Uterus (tissue), 4 donors: ENCODE measurements around the gene PSMC6. TPM values are rescaled to one million over a fixed set of nuclear protein-coding genes. Genes with fewer than 3 reads are reported as not detected.
"Not testable (repeated sequence)": the region's sequence is repeated elsewhere in the genome, so short reads cannot be mapped to it uniquely, and the experiment has no call there.

Experiments used
- DNase-seq, 2 donors: peaks; one replicate each; pipeline ENCODE4 v3.0.0-alpha.2; 2019 to 2020
- H3K27ac ChIP-seq, 2 donors: fragments of 200-600 bp; sonication (generic); 1 replicate in 1 of 2; 2 replicates in 1 of 2; pipeline ENCODE4 v1.5.1; 2016 to 2018
- H3K27me3 ChIP-seq, 2 donors: fragments of 200-600 bp; sonication (generic); one replicate each; pipeline ENCODE4 v1.5.1; 2018 to 2019; ENCODE audit warnings: control low read depth in 1 of 2
- H3K36me3 ChIP-seq, 2 donors: fragments of 200-600 bp; sonication (generic); one replicate each; pipeline ENCODE4 v1.5.1; 2019; ENCODE audit warnings: control low read depth in 1 of 2
- H3K4me1 ChIP-seq, 2 donors: fragments of 200-600 bp; sonication (generic); one replicate each; pipeline ENCODE4 v1.5.1; 2018 to 2019; ENCODE audit warnings: control low read depth in 1 of 2
- H3K4me3 ChIP-seq, 2 donors: fragments of 200-600 bp; sonication (generic); 1 replicate in 1 of 2; 2 replicates in 1 of 2; pipeline ENCODE4 v1.5.1; 2018 to 2019; ENCODE audit warnings: mild to moderate bottlenecking in 1 of 2
- H3K9me3 ChIP-seq, 2 donors: fragments of 200-600 bp; sonication (generic); one replicate each; pipeline ENCODE4 v1.5.1; 2019; ENCODE audit warnings: control low read depth in 1 of 2
- POLR2A ChIP-seq, 2 donors: fragments of 450-650 bp; IDR thresholded peaks; one replicate each; pipeline ENCODE4 v1.6.1; 2016; ENCODE audit warnings: antibody characterized with exemption in 2 of 2, mild to moderate bottlenecking in 1 of 2, moderate library complexity in 1 of 2
- intact Hi-C: fragments of 100-400 bp; cut with DNase I; formaldehyde crosslinking; loops from one replicate; pipeline ENCODE4 v1.15.1; 2023; ENCODE audit warnings: low total_unique reads
- total RNA-seq, 4 donors: library from RNA; depleted of rRNA in 3 of 4; stranded (reverse); fragments of >200 nt in 3 of 4; gene quantifications; one replicate each; pipeline versions ENCODE4 v1.1.0 to v1.2.4, GENCODE V29; 2014 to 2023
- TF ChIP-seq, protein P1 (sequence below), 4 experiments: fragments of 200-600 bp in 2 of 4; fragments of 450-650 bp in 2 of 4; sonication (generic) in 2 of 4; IDR thresholded peaks; one replicate each; pipeline ENCODE4 v1.5.1; 2016 to 2019; ENCODE audit warnings: antibody characterized with exemption in 4 of 4, mild to moderate bottlenecking in 2 of 4, moderate library complexity in 1 of 4
- donor health status: DM: yes; HTN: yes; CAD: no.

Gene PSMC6
- total RNA-seq, 4 donors from 2014 or later: 76.9 to 129 (median 92.6) TPM

GRCh38 chr14:52723514-52724359 is 16.7 kb downstream of the PSMC6 start:
- intact Hi-C loops: no loop called here
- H3K9me3 ChIP-seq: no peaks in the 10 kb centered on the region
- H3K36me3 ChIP-seq: no peaks in the 10 kb centered on the region
- TF ChIP-seq, protein P1, sequence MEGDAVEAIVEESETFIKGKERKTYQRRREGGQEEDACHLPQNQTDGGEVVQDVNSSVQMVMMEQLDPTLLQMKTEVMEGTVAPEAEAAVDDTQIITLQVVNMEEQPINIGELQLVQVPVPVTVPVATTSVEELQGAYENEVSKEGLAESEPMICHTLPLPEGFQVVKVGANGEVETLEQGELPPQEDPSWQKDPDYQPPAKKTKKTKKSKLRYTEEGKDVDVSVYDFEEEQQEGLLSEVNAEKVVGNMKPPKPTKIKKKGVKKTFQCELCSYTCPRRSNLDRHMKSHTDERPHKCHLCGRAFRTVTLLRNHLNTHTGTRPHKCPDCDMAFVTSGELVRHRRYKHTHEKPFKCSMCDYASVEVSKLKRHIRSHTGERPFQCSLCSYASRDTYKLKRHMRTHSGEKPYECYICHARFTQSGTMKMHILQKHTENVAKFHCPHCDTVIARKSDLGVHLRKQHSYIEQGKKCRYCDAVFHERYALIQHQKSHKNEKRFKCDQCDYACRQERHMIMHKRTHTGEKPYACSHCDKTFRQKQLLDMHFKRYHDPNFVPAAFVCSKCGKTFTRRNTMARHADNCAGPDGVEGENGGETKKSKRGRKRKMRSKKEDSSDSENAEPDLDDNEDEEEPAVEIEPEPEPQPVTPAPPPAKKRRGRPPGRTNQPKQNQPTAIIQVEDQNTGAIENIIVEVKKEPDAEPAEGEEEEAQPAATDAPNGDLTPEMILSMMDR (IDR thresholded peaks at IDR 0.05): no peak
- TF ChIP-seq POLR2A (IDR thresholded peaks at IDR 0.05): no peak
- H3K4me3 ChIP-seq: no peak overlapping the region
- no peak overlapping the region for H3K27ac ChIP-seq
- DNase-seq: no peak
- H3K4me1 ChIP-seq: no peaks in the 10 kb centered on the region
- H3K27me3 ChIP-seq: no peaks in the 10 kb centered on the region

- Histone ChIP-seq H3K36me3 (no peaks in the 10 kb centered on the region), H3K4me3 (no peak overlapping the region), H3K9me3 (no peaks in the 10 kb centered on the region), H3K27me3 (no peaks in the 10 kb centered on the region), H3K4me1 (no peaks in the 10 kb centered on the region), H3K27ac (no peak overlapping the region)
- TF ChIP-seq, protein P1 (IDR thresholded peaks at IDR 0.05): no peak
- no peak for TF ChIP-seq POLR2A (IDR thresholded peaks at IDR 0.05)
- intact Hi-C loops: no loop called here
- DNase-seq: no peak
Observed at GRCh38 chr14:52724360-52724644, 17.3 kb downstream of the PSMC6 start.

DNA sequence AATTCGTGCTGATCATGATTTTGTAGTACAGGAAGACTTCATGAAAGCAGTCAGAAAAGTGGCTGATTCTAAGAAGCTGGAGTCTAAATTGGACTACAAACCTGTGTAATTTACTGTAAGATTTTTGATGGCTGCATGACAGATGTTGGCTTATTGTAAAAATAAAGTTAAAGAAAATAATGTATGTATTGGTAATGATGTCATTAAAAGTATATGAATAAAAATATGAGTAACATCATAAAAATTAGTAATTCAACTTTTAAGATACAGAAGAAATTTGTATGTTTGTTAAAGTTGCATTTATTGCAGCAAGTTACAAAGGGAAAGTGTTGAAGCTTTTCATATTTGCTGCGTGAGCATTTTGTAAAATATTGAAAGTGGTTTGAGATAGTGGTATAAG is 20.5 kb downstream of the PSMC6 start:
- intact Hi-C loops, DNase-seq, H3K9me3 ChIP-seq, H3K4me3 ChIP-seq, H3K27ac ChIP-seq, H3K36me3 ChIP-seq, H3K27me3 ChIP-seq, H3K4me1 ChIP-seq: not testable (repeated sequence)

DNA sequence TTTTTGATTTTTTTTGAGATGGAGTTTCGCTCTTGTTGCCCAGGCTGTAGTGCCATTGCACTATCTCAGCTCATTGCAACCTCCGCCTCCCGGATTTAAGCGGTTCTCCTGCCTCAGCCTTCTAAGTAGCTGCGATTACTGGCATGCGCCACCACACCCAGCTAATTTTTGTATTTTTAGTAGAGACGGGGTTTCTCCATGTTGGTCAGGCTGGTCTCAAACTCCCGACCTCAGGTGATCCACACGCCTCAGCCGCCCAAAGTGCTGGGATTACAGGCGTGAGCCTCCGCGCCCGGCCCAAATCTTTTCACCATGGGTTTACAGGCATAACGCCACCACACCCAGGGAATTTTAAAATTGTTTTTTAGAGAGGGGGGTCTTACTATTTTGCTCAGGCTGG is 22.0 kb downstream of the PSMC6 start:
- H3K4me1 ChIP-seq, H3K9me3 ChIP-seq, H3K36me3 ChIP-seq, DNase-seq, H3K4me3 ChIP-seq, H3K27me3 ChIP-seq, intact Hi-C loops: not testable (repeated sequence)
- H3K27ac ChIP-seq: peak overlapping the region; percentile 68 to 77

DNA sequence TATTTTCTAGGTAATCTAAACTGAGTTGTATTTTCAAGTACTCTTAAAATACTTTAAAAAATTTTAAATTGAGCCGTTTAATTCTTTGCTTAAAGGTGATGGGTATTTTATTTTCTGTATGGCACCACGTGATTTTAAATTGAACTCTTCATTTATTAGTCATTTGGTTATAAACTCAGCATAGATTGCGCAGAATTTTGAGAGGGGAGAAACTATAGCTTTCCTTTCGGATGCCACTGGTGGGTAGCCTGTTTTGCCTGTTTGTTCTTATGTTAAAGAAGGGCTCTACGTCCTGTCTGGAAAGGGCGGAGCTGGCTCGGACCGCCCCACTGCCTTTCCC is 22.6 kb downstream of the PSMC6 start:
- no peaks in the 10 kb centered on the region for H3K36me3 ChIP-seq
- no peaks in the 10 kb centered on the region for H3K4me1 ChIP-seq
- TF ChIP-seq, protein P1 (IDR thresholded peaks at IDR 0.05): no peak
- no peak for TF ChIP-seq POLR2A (IDR thresholded peaks at IDR 0.05)
- no peaks in the 10 kb centered on the region for H3K27me3 ChIP-seq
- H3K4me3 ChIP-seq: peak overlapping the region in 1 of 2 donors; percentile 71
- DNase-seq: no peak
- intact Hi-C loops: no loop called here
- H3K9me3 ChIP-seq: no peaks in the 10 kb centered on the region
- H3K27ac ChIP-seq: peak overlapping the region; percentile 68 to 77

DNA sequence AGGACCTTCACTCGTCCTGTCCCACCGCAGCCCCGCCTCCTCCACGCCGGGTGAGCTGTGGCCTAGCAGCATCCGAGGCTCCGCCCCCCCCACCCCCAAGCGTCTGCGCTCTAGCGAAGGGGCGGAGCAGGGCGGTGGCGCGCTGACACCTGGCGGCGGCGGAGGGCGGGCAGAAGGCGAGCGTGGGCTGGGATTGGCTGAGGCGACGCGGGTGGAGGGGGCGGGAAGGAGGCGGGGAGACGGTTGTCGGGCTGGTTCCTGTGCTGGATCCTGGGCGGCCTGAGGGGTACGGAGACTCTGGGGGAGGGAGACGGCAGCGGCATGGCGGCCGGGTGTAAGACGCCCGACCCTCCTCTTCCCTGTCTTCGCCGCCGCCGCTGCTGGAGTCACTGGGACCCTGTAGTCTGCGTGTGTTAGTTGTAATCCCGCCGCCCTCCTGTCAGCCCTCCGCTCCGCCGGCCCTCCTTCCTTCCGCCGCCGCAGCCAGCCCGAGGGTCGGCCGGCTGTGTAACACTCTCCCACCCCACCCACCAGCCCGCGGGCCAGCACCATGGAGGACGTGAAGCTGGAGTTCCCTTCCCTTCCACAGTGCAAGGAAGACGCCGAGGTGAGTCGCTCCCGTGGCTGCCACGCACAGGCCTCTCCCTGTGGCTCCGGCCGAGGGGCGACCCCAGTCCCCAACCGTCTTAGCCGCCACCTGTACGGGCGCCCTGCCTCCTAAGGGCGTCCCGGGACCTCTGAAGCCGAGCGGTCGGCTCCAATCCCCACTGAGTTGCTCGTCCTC is 23.1 kb downstream of the PSMC6 start, which contains the start of gene STYX:
Gene STYX (plus strand): TSS at position 242 of the 784 bp plus-strand sequence. CDS start 309 bp downstream, at position 551.
- TF ChIP-seq POLR2A (IDR thresholded peaks at IDR 0.05): peak; percentile 76 to 86
- TF ChIP-seq, protein P1 (IDR thresholded peaks at IDR 0.05): peak; percentile 18 to 39 (median 26)
- H3K36me3 ChIP-seq: no peaks in the 10 kb centered on the region
- H3K27me3 ChIP-seq: no peaks in the 10 kb centered on the region
- peak within 1 kb of the TSS; percentile 79 to 90 for H3K27ac ChIP-seq
- DNase-seq: peak; percentile 97 to 98
- H3K9me3 ChIP-seq: no peaks in the 10 kb centered on the region
- H3K4me1 ChIP-seq: no peaks in the 10 kb centered on the region
- intact Hi-C loops: no loop called here
- peak within 1 kb of the TSS; percentile 68 to 71 for H3K4me3 ChIP-seq
